GM06990 (cell line): ENCODE measurements around the gene FAM78B.

ENCODE experiments used
- DNase-seq: peaks from one replicate; pipeline ENCODE4 v3.0.0-alpha.2; 2011; ENCODE audit not compliant: insufficient read length; ENCODE audit errors: extremely low read depth
- H3K27me3 ChIP-seq: replicated peaks from 2 replicates; pipeline ENCODE4 v1.6.0; 2011; ENCODE audit warnings: low read length; ENCODE audit not compliant: control insufficient read depth, insufficient read depth
- H3K36me3 ChIP-seq: 2 replicates; pipeline ENCODE4 v1.5.1; 2011; ENCODE audit warnings: low read length; ENCODE audit not compliant: control insufficient read depth, insufficient read depth
- H3K4me3 ChIP-seq: replicated peaks from 2 replicates; pipeline ENCODE4 v1.5.1; 2011; ENCODE audit warnings: low read depth, mild to moderate bottlenecking, control low read depth, low read length
- TF ChIP-seq, protein P1 (sequence below): IDR thresholded peaks from 2 replicates; pipeline ENCODE4 v1.5.1; 2011; ENCODE audit warnings: low read length, control low read depth, mild to moderate bottlenecking, inconsistent platforms; ENCODE audit not compliant: insufficient read depth, poor library complexity, severe bottlenecking

Gene FAM78B

GRCh38 chr1:166164995-166165660, 1.7 kb downstream of the FAM78B start:
- TF ChIP-seq, protein P1, sequence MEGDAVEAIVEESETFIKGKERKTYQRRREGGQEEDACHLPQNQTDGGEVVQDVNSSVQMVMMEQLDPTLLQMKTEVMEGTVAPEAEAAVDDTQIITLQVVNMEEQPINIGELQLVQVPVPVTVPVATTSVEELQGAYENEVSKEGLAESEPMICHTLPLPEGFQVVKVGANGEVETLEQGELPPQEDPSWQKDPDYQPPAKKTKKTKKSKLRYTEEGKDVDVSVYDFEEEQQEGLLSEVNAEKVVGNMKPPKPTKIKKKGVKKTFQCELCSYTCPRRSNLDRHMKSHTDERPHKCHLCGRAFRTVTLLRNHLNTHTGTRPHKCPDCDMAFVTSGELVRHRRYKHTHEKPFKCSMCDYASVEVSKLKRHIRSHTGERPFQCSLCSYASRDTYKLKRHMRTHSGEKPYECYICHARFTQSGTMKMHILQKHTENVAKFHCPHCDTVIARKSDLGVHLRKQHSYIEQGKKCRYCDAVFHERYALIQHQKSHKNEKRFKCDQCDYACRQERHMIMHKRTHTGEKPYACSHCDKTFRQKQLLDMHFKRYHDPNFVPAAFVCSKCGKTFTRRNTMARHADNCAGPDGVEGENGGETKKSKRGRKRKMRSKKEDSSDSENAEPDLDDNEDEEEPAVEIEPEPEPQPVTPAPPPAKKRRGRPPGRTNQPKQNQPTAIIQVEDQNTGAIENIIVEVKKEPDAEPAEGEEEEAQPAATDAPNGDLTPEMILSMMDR = peak; percentile 63
- H3K4me3 ChIP-seq = peak overlapping the region; percentile 70
- no peaks in the 10 kb centered on the region for H3K36me3 ChIP-seq
- H3K27me3 ChIP-seq = no peaks in the 10 kb centered on the region; the same call in 1 of the 2 replicates
- peak; percentile 65 for DNase-seq

DNA sequence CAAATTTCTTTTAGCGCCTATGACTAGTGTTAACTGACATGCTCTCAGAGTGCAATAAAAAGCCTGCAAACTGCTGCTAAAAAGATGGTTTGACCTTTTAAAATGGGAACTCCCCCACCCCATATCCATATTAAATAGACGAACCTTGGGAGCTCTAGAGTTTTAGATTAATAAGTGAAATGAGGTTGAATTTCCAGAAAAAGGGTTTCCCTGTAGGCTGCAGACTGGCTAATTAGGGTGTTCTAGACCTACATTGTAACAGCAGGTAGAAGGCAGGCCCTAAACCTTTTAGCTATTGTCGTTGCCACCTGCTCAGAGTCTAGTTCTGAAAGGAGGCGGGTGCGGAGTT, 2.2 kb downstream of the FAM78B start:
- H3K27me3 ChIP-seq = no peaks in the 10 kb centered on the region; the same call in 1 of the 2 replicates
- peak overlapping the region; percentile 14 for H3K4me3 ChIP-seq
- TF ChIP-seq, protein P1 = no peak
- DNase-seq = no peak
- no peaks in the 10 kb centered on the region for H3K36me3 ChIP-seq

DNA sequence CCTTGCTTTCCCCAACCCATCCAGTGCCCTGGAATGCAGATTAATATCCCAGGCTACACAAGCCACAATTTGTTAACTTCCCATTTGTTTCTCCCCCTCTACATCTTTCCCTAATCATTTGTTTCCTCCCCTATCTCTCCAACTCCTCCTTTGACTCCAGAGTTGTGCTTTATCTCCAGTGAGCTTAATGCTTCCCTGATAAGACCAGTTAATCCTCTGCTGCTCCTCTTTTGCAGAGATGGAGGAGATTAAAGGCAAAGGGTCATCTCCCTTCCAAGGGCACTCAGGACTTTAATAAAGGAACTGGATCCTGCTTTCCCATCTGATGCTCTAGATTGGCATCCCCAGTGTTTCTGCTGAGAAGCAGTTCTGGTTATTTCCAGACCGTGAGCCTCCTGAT, 7.1 kb downstream of the FAM78B start:
- no peak for DNase-seq
- Histone ChIP-seq H3K4me3 (no peak overlapping the region), H3K27me3 (no peaks in the 10 kb centered on the region), H3K36me3 (no peaks in the 10 kb centered on the region)
- TF ChIP-seq, protein P1 = no peak

- no peak for DNase-seq
- H3K4me3 ChIP-seq = no peak overlapping the region
- TF ChIP-seq, protein P1 = no peak
- no peaks in the 10 kb centered on the region for H3K27me3 ChIP-seq
- H3K36me3 ChIP-seq = no peaks in the 10 kb centered on the region
These were observed 10.1 kb downstream of the FAM78B start for GRCh38 chr1:166156674-166157073.

DNA sequence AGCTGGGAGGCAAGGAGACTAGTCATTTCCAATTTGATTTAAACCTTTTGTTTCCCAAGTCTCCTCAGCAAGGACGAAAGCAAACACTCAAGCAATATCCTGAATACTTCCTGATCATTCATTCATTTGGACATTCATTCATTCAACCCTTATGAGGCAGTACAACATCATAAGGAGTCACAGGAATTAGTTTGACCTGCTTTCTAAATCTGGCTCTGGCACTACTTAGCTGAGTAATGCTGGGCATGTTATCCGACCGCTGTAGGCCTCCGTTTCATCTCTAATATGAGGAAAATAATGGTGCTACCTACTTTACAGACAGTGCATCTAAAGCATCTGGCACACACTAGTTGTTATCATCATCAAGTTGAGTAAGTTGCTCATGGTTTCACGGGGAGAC, 11.7 kb downstream of the FAM78B start:
- TF ChIP-seq, protein P1 = no peak
- Histone ChIP-seq H3K4me3 (no peak overlapping the region), H3K27me3 (no peaks in the 10 kb centered on the region), H3K36me3 (no peaks in the 10 kb centered on the region)
- DNase-seq = no peak
